HG03558 (cell line): ENCODE results near the gene SLC4A5.

Experiments
- ATAC-seq: cut with Tn5 transposase; IDR thresholded peaks from one replicate; pipeline ENCODE4 v1.9.1; 2021; ENCODE audit warnings: moderate number of reproducible peaks; ENCODE audit not compliant: unreplicated experiment; ENCODE audit errors: extremely low read depth

Gene SLC4A5

DNA sequence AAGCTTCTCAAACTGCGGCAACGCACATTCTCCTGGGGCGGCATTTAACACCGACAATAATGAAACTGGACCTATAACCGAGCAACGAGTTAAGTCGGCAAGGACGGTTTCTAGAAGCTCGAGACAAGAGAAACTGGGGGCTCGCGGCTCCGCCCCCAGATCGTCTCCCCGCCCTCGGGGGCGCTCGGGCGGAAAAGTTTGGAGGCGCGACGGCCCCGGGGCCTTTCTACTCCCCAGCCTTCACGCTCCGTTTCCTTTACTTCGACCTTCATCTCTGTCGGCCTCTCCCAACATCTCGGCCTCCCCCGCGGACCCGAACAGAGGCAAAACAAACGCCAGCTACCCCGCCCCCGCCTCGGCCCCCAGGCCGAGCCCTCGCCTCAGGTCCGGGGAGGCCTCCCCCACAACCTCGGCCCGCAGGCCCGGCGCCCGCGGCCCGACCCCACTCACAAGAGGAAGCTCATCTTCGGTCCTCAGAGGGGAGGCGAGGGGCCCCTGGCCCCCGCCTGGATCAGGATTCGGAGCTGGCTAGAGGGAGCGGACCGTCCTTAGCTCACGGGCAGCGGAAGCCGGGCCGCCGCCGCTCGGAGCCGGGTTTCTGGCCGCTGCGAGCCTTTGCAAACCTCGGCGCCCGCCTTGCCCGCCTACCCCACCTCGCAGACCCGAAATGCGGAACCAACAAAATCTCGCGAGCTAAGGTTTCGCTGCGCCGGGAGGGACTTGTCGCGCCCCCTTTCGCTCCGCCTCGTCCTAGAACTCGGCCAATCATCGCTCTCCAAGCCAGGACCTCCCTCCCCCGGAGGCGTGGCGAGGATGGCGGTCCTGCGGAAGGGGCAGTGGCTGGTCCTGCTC lies 164.8 kb downstream of the SLC4A5 start, which contains the start of gene MOB1A:
Gene MOB1A (minus strand): TSS at position 669 of the 852 bp plus-strand sequence. CDS start 205 bp downstream, at position 464.
- peak; percentile 51 for ATAC-seq

DNA sequence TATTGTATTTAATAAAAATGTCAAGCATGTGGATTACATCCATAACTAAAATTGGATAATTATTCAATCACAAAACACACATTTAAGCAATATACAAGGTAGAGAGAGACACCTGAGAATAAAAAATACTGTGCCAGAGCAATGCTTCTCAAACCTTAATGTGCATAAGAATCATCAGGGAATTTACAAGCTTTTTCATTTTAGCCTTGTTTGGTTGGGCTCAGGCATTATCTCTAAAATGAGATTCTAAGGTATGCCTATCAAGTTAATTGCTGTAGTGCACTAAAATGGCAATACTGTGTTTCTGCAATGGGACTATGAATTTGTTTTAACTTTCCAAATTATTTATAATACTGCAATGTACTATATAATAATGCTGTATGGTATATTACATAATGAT lies 165.5 kb downstream of the SLC4A5 start:
- ATAC-seq: no peak

DNA sequence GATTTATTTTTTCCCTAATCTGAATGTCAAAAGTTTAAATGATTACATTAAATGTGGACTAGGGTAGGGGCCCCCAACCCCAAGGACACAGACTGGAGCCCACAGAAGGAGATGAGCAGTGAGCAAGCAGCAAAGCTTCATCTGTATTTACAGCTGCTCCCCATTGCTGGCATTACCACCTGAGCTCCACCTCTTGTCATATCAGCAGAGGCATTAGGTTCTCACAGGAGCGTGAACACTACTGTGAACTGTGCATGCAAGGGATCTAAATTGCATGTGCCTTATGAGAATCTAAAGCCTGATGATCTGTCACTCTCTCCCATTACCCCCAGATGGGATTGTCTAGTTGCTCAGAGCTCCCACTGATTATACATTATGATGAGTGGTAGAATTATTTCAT lies 168.3 kb downstream of the SLC4A5 start:
- ATAC-seq: no peak

GRCh38 chr2:74168739-74169138 lies 174.5 kb downstream of the SLC4A5 start:
- no peak for ATAC-seq
